GM18520 (cell line): Measurements from ENCODE around the gene SLC16A9.
"Not testable (repeated sequence)": the region's sequence is repeated elsewhere in the genome, so short reads cannot be mapped to it uniquely, and the experiment has no call there.

Experiments
- ATAC-seq: cut with Tn5 transposase; IDR thresholded peaks from one replicate; pipeline ENCODE4 v1.9.1; 2021; ENCODE audit not compliant: unreplicated experiment

The SLC16A9 gene

GRCh38 chr10:59678884-59679301 is 30.8 kb downstream of the SLC16A9 start:
- no peak for ATAC-seq

DNA sequence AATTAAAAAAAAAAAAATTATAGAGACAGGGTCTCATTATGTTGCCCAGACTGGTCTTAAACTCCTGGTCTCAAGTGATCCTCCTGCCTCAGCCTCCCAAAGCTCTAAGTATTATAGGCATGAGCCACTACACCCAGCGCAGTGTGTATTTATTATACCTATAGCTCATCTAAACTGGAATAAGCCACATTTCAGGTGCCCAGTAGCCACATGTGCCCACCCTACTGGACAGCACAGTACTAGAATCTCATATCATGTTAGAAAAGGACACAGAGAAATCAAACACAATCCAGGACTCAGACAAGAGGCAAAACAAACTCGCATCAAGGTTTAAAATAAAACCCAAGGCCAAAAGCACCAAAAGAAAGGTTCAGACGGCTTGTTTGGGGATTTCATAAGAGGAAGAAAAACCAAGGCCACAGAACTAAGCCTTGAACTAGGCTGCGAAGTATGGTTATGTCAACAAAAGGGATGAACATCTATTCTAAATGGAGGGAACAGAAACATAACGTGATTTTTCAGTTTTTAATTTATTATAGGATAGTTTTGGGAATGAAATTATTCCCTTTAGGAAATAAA is 32.3 kb downstream of the SLC16A9 start:
- no peak for ATAC-seq

DNA sequence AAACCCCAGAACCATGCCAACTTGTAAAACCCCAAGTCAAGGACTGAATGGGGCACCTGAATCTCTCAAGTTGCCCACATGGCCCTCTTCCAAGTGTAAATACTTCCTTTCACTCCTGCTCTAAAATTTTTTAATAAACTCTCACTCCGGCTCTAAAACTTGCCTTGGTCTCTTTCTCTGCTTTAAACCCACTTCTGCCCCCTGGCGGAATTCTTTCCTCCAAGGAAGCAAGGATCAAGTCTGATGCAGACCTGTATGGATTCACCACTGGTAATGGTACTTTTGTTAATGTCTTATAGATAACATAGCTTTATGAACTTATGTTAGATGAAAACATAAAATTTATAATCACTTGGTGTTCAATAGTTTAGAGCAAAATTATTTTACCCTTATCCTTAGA is 33.8 kb downstream of the SLC16A9 start:
- no peak for ATAC-seq

GRCh38 chr10:59674215-59674836 is 35.3 kb downstream of the SLC16A9 start:
- ATAC-seq: no peak

DNA sequence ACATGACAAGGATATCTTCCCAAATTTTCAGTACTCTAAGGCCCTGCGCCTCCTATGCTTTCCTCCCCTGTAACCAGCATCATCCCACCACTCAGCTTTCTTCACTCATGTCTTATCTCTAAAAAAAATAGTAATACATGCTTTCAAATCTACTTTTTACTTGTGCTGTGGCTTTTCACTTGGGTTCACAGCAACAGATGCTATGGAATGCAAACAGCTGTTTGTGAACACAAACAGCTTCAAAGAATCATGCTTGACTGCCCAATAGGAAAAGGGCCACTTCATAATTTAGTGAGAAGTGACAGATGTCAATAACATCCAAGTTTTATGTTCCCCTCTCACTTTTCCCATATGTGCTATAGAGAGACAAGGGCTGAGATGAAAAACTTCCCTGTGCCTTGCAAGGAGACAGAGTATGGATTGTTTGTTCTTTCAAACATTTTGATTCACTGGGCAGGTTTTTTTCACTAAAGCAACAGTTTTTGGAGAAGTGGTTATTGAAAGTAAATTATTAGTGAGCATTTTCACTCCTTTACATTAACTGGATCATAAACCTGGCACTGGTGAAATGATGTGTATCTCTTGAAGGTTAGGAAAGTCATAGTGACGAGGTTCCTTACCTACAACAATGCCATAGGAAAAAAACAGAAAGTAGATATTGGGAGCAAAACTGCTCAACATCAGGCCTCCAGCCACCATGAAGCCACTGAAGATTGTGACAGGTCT is 37.3 kb downstream of the SLC16A9 start:
- no peak for ATAC-seq

- ATAC-seq: no peak
These were observed 39.4 kb downstream of the SLC16A9 start for GRCh38 chr10:59670269-59670668.

DNA sequence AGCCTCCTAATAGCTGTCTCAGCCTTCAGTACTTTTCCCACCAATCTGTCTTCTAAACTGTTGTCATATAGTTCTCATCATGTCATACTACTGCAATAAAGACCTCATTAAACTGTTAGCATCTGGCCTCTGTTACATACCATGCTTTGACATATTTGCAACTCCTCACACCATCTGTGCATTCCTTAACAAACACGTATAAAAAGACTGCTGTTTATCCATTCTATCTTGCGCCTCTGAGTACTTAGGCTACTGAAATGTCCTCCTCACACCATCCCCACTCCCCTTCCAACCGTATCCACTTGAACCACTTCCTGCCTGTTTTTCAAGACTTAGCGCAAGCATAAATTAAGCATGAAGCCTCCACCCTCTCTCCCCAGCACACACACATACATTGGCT is 41.6 kb downstream of the SLC16A9 start:
- no peak for ATAC-seq

- no peak for ATAC-seq
These were observed 43.3 kb downstream of the SLC16A9 start for GRCh38 chr10:59666310-59666709.

DNA sequence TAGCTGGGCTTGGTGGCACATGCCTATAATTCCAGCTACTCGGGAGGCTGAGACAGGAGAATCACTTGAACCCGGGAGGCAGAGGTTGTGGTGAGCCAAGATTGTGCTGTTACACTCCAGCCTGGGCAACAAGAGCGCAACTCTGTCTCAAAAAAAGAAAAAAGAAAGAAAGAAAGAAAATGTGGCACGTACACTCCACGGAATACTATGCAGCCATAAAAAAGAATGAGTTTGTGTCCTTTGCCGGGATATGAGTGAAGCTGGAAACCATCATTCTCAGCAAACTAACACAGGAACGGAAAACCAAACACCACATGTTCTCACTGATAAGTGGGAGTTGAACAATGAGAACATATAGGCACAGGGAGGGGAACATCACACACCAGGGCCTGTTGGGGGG is 46.4 kb downstream of the SLC16A9 start:
- not testable (repeated sequence) for ATAC-seq

GRCh38 chr10:59657724-59658123 is 51.9 kb downstream of the SLC16A9 start:
- no peak for ATAC-seq

- no peak for ATAC-seq
These were observed 54.3 kb downstream of the SLC16A9 start for GRCh38 chr10:59655309-59655708.

DNA sequence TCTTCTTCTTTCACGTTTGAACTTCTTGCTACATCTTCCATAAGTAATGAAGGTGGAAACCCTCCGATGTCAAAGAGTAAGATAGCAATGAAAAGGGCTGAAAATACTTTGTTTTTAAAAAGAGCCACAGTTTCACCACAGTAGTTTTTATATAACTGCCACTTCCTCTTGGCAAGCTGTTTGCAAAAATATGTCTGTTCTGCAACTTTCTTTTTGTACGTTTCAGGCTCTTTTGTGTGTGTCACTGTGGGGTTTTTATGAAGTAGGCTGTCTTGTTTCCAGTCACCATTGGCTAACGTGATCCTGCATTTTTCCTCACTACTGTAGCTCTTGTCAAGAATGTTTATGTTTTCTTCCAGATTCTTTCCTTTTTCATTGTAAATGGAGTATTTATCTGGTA is 55.6 kb downstream of the SLC16A9 start:
- ATAC-seq: no peak

DNA sequence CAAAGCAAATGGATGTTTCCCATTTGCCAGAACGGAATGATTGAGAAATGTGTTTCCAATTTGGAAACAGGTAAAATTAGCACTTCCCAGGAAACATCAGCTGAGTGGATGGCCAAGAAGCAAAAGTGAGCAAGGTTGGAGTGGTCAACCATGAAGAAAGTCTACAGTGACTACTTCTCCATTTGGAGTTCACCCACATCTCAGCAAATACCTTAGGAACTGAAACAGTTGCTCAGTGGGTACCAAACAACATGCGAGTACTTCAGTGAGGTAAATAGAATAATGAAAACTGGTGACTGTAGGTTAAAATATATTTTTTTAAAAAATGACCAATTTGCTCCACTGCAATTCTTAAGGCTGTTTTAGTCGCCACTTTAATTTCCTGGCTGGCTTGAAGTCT is 57.7 kb downstream of the SLC16A9 start:
- ATAC-seq: no peak

DNA sequence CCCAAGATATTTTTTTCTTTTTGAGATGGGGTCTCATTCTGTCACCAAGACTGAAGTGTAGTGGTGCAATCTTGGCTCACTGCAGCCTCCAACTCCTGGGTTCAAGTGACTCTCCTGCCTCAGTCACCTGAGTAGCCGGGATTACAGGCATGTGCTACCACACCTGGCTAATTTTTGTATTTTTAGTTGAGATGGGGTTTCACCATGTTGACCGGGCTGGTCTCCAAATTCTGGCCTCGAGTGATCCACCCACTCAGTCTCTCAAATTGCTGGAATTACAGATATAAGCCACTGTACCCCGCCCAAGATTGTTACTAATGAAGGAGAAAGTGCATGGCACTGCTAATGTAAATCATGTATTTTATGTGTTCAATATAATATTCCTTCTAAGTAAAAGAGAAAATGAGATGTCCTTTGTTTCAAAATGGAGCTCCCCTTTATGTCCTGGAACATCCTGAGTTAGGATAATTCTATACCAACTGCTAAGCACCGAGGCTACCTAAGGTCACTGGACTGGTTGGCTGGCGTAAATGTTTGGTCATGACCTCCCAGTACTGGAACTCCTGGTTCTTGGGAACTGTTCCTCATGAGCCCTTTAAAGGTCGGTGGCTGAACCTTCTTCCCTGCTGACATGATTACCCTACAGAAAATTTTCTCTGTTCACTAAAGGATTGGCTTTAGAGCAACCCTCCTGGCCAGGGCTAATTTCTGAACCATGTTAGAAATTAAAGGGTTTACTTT is 59.9 kb downstream of the SLC16A9 start:
- ATAC-seq: no peak

- no peak for ATAC-seq
These were observed 60.9 kb downstream of the SLC16A9 start for GRCh38 chr10:59648711-59649201.

GRCh38 chr10:59644841-59645240 is 64.8 kb downstream of the SLC16A9 start:
- ATAC-seq: no peak

GRCh38 chr10:59641688-59642087 is 68.0 kb downstream of the SLC16A9 start:
- ATAC-seq: not testable (repeated sequence)

- no peak for ATAC-seq
These were observed 74.0 kb downstream of the SLC16A9 start for GRCh38 chr10:59635502-59636290.

- ATAC-seq: no peak
These were observed 75.5 kb downstream of the SLC16A9 start for GRCh38 chr10:59634102-59634501.

DNA sequence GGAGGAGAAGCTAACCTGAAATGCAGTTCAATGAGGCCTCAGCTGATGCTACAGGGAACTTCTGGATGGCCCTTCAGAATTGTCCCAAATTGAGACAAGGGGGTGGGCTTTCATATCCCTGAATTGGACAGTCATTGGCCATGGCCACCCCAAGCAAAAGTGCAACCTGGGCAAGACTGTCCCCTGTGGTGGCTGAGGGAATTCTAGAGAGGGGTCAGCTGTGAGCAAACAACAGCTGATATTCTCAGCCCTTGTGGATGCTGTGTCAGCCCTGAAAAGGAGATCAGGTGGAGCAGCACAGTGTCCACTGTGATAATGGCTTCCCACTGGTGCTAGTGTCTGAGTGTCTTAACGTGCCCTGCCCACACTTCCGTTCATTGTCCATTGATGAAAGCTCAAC is 76.6 kb downstream of the SLC16A9 start:
- no peak for ATAC-seq
